Fibroblast of skin of left quadriceps (primary cell): ENCODE measurements around the gene TMEM150C.
"Not testable (repeated sequence)": the region's sequence is repeated elsewhere in the genome, so short reads cannot be mapped to it uniquely, and the experiment has no call there.

Source experiments
- DNase-seq, 2 experiments: peaks; one replicate each; pipeline ENCODE4 v3.0.0-alpha.2; 2013; ENCODE audit warnings: low read depth in 2 of 2

Gene TMEM150C

DNA sequence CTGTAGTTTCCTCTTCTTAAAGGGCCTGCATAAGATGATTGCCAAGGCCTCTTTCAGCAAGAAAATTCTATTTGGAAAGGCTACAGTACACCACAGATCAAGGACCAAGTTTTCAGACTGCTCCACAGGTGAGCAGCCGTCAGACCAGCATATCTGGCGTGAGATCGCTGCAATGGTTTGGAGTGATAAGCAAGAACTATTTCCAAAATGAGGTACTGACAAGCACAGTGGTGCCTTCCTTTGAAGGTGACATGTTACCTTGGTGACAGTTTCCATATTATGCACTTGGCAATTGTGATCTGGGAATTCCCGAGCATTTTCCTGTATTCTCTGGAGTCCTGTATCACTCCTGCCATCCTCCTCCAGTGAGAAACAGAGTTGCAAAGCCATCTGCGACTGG lies 7.3 kb upstream of the TMEM150C start:
- no peak for DNase-seq

DNA sequence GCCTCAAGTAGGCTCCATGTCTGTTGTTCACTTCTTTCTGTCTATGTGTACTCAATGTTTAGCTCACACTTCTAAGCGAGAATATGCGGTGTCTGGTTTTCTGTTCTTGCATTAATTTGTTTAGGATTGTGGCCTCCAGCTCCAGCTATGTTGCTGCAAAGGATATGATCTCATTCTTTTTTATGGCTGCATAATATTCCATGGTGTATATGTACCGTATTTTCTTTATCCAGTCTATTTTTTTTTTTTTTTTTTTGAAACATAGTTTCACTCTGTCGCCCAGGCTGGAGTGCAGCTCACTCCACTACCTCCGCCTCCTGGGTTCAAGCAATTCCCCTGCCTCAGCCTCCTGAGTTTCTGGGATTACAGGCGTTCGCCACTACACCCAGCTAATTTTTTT lies 5.7 kb upstream of the TMEM150C start:
- DNase-seq, result no peak

DNA sequence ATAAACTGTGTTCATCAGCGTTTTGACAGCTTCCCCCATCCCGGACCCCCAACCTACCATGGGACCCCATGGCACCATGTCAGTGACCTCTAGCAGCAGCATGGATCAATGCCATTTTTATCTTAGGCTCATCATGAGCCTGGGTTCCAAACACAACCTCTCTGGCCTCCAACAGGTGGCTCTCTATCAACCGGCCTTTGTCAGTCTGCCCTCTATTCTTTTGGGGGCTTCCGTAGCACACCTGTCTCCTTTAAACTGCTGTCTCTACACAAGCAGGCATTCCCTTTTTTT lies 721 bp upstream of the TMEM150C start:
- DNase-seq, result no peak

DNA sequence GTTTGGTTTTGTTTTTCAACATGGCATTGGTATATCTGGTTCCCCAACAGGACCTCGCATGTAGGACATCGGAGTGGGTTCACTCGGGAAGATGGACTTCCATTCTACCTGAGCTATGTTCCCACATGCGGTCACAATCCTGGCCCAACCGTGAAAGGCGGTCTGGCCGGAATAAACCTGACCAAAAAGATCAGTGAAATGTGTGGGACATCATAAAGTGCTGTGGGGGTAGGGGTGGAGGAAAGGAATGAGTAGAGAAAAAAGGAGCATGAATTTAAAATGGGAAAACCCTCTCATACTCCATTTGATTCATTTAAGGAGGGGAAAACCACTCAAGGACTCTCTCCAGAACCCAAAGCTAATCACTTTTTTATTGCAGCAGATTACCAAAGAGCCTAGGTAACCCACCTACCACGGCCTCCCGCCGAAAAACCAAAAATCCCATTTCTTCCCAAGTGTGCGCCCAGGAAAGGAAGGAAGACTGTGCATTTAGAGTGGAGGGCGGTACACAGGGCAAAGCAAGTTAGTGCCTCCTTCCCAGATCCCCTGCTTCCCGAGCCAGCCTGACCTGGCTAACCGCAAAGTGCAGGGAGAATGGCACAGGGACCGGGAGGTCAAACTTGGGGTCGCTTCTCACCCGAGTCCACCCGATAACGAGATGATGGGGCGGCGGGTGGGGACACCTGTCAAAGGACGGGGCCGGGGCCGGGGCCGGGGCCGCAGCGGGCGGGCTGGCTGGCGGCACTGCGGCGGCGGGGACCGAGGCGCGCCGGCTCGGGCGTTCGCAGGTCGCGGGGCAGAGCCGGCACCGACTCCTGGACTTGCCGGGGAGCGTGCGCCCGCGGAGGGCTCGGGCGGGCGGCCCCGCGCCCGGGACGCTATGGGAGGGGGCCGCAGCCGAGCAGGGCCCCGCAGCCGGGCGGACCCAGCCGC lies 669 bp downstream of the TMEM150C start:
- no peak for DNase-seq

DNA sequence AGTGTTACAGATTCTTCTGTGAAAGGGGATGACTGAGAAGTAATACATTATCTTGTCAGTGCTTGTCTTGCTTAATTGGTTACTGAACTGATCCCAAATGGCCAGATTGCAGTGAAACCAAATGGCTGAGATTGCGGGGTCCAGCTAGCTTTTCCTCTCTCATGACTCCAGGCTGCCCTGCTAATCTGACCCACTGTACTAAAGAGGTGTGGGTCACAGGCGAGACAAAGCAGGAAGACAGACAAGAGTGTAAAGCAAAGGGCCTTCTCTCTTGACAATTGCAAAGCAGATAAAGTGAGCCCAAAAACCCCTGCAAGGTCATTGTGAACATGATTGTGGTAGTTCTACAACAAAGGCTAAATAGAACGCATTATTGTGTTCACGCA lies 2.1 kb downstream of the TMEM150C start:
- DNase-seq, result no peak

DNA sequence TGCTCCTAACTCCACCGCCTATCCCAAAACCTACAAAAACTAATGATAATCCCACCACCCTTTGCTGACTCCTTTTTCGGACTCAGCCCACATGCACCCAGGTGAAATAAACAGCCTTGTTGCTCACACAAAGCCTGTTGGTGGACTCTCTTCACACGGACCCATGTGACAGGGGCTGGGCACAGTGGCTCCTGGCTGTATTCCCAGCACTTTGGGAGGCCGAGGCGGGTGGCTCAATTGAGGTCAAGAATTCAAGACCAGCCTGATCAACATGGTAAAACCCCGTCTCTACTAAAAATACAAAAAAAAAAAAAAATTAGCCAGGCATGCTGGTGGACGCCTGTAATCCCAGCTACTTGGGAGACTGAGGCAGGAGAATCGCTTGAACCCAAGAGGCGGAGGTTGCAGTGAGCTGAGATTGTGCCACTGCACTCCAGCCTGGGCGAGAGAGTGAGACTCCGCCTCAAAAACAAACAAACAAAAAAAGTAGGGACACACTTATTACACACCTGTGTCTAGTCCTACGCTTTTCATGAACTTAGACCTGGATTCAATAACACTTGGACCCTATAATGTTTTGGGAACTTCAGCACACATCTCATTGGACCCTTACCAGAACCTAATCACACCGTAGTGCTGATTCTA lies 2.6 kb downstream of the TMEM150C start:
- not testable (repeated sequence) for DNase-seq

DNA sequence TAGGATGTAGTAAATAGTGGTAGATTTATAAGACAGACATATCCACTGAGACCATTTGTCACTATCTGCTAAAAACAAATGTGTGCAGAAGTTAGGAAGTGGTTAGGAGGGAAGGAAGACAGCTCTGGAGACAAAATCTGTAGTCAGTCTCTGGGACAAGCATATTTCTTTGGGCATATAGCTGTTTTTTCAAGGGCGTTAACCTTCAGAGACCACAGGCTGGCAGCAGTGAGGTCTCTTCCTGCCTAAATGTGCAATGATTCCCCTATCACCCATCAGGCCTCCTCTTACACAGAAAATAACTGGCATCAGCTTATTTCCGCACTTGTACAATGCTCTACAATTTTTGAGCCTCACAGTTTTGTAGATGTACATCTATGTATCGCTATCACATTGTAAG lies 6.5 kb downstream of the TMEM150C start:
- no peak for DNase-seq

DNA sequence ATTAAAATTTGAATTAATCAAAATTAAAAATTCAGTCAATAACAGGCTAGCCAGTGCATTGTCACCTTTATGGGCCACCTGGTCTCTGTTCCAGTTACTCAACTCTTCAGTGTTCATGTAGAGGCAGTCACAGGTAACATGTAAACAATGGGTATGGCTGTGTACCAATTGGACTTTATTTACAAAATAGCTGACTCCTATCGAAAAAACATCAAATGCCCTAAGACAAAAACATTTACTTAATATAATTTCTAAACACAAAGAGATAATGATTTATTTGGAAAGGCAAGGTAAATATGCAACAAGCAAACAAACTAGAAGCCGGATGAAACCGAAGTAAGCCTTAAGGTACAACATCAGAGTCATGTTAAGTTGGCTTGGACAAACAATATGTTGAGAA lies 8.8 kb downstream of the TMEM150C start:
- no peak for DNase-seq

DNA sequence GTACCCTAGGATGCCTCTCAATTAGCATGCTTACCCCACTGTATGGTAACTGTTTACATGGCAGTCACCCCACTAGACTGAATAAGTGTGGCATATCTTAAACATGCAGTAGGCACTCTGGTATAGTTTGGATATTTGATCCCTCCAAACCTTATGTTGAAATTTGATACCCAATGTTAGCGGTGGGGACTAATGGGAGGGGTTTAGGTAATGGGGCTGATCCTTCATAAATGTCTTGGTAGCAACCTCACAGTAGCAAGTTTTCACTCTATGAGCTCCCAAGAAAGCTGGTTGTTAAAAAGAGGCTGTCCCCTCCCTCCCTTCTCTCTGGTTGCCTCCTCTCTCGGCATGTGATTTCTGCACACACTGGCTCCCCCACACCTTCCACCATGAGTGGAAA lies 10.1 kb downstream of the TMEM150C start:
- no peak for DNase-seq

DNA sequence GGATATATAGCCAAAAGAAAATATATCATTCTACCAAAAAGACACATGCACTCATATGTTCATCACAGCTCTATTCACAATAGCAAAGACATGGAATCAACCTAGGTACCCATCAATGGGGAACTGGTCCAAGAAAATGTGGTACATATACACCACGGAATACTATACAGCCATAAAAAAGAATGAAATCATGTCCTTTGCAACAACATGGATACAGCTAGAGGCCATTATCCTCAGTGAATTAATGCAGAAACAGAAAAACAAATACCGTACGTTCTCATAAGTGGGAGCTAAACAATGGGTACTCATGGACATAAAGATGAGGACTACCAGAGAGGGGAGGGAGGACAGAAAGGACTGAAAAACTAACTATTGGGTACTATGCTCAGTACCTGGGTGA lies 13.9 kb downstream of the TMEM150C start:
- not testable (repeated sequence) for DNase-seq

DNA sequence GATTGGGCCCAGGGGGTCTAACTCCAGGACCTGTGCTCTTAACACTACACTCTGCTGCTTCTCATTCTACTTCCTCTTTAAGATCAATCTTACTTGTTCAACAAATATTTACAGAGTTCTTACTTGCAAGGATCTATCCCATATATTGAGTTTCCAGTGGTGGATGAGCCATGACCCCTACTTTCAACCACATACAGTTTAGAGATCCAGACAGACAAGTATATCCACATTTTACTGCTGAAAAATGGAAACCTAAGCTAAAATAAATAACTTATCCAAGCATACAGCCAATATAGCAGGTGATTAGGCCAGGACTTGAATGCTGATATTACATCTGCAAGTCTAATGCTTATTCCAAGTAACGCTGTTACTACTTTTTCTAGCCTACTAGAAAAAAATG lies 18.7 kb downstream of the TMEM150C start:
- no peak for DNase-seq

DNA sequence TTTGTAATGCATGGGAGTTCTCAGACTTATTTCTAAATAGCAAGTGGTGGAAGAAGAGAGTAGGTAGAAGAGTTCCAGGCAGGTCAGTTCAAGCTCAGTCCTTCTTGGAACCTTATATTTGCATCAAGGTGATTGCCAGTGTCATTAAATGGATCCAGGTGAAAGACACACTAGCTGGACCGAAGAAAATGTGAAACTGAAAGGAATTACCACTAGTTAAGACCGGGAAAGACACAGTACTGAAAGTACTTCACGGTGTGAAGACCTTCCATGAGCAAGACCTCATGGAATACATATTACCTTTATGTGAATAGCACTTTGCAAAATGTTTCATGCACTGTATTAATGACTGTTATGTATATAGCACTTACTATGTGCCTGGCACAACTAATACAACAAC lies 19.1 kb downstream of the TMEM150C start:
- no peak for DNase-seq

DNA sequence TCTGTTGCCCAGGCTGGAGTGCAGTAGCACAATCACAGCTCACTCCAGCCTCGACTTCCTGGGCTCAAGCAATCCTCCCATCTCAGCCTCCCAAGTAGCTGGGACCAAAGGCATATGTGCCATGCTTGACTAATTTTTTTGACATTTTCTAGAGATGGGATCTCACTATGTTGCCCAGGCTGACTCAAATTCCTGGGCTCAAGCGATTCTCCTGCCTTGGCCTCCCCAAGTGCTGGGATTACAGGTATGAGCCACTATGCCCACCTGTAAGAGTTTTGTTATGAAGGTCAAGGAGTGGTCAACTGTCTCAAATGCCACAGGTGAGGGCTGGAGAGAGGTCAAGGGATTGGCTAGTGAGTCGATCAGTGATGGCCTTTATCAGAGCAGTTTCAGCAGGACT lies 32.5 kb downstream of the TMEM150C start:
- DNase-seq, result no peak

DNA sequence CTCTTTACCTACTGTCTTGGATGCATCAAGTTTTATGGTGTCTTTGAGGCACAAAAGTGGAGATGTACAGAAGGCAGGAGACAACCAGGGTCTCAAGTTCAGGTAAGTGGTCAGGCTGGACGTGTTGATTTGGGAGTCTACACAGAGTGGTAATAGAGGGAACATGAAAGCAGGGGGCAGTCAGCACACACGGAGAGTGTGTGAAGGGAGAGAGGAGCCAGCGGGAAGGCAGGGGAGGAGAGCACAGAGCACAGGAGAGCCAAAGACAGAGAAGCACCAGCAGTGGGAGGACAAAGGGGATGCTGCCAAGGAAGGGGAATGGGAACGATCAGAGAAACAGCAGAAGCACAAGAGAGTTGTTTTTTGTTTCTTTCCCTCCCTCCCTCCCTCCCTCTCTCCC lies 32.9 kb downstream of the TMEM150C start:
- no peak for DNase-seq

DNA sequence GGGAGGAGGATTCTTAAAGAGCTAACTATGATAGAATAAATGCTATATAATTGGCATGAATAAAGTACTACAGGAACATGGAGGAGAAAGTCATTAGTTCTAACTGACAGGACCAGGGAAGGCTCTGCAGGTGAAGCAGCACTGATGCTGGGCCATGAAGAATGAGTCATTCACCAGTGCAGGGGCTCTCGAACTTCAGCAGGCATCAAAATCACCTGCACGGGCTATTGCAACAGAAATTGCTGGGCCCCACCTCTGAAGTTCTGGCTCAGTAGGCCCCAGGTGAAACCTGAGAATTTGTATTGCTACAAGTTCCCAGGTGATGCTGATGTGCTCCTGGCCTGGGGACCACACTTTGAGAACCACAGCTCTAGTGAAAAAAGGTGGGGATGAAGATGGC lies 33.7 kb downstream of the TMEM150C start:
- DNase-seq, result no peak

DNA sequence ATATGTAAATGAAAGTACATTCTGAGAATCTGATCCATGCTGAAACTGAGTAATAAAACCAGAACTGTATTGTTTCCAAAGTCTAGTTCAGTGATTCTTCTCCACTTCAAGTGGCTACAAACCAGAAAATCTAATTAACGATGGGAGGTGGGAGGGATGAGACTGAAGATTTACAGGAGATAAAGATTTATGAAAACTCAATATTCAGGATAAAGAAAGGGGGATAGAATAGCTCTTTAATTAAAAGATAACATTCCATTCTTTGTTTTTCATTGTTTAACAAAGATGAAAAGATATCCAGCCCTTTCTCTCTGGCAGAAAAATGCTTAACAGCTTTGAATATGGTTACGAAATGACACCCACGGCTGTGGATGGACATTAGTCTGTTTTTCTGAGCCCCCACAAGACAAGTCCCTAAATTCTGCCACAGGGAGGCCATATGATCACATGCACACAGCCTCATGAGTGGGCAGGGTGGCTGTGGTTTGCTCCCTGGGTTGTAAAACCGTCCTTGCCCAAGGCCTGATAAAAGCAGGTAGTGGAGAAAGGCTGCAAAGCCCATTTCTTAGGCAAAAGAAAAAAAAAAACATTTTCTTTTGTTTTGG lies 36.4 kb downstream of the TMEM150C start:
- no peak for DNase-seq

DNA sequence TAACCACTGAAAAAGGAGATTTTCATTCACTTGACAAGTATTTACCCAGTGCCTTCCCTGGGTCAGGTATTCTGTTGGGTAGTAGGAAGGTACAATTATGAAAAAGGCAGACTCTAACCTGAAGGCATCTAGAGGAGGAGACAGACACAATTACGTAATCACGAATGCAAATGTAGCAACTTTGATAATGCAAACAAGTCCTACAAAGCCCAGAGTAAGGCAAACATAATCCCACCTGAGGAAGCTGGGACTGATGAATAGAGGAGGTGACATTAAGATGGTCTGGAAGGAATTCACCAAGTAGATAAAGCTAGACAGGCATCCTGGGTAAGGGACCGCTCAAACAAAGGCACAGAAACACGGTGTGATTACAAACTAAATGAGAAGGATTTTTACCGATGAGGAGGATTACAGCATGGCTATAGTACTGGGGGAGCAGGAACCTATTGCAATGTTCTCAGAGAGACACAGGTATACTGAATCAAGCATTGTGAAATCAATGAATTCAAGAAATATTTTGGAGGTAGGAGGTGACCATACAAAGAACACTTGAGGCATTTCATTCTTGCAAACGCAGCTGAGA lies 37.1 kb downstream of the TMEM150C start:
- no peak for DNase-seq

DNA sequence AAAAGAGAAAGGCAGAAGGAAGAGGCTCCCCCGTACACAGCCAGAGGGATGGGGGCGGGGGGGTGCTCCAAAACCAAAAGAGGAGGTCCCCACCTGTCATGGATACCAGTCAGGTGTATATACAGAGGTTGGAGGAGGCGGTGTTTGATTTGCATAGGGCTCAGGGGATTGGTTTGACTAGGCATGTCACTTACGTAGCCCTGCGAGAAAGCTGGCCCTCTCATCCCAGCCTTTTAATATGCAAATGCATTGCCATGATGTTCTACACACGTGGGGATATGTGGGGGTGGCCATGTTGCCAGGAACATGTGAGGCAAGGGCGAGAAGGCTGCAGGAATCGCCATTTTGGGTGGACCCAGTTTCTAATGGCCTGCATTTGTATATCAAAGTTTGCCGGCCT lies 38.6 kb downstream of the TMEM150C start:
- no peak for DNase-seq

DNA sequence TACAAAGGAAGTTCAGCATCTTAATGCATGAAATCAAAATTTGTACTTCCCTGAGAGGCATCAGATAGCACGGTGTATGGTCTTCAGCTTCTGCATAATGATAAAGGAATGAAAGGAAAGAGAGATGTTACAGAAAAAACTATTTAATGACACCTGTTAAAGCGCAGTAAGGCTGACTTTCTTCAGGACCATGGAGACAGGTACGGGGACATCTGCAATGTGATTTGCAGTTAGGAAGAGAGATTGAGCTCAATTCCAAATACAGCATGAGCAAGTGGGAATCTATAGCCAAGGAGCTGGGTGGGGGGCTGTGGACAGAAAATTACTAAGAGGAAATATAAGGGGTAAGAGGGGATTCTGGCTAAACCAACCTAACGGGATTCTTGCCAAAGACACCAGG lies 39.3 kb downstream of the TMEM150C start:
- DNase-seq, result no peak

DNA sequence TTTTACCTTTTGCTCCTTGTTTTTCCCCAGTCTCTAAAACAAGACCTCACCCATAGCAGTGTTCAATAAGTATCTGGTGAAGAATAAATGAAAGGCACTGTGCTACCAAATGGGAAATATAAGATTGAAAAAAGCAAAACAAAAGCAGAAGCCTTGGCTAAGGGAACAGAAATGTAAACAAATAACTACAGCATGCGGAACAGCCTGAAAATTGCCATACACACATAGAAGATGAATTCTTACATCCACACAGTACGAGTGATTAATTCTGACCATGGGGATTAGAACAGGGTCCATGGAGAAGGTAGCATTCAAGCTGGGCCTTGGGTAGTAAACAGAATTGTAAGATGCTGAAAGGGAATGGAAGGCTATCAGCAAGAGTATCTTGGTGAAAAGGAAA lies 40.5 kb downstream of the TMEM150C start:
- DNase-seq, result no peak

DNA sequence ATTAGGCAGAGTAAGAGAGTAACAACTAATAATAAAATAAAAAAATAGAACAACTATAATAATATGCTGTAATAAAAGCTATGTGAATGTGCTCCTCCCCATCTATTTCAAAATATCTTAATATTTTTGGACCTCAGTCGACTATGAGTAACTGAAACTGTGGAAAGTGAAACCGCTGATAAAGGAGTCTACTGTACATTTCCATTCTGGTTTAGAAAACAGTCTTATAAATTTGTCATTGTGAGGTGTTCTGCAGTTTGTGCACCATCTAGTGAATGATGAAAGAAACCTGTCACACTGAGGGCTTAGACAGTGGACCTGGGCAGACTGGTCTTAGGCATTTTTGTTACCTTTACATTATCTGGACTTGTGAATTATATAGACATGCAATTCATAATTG lies 42.0 kb downstream of the TMEM150C start:
- DNase-seq, result no peak

DNA sequence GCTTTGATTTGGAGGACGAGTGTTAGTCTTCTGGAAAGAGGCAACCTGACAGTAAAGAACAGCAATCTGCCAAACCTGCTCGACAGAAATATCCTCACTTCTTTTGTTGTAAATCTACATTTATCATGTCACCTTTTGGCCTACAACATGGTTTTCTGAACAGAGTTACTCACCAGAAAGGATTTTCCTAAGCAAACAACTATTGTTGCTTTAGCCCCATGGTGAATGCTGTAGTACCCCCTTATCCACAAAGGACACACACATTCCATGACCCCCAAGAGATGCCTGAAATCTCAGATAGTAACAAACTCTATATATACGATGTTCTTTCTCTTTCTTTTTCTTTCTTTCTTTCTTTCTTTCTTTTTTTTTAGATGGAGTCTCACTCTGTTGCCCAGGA lies 42.7 kb downstream of the TMEM150C start:
- no peak for DNase-seq

DNA sequence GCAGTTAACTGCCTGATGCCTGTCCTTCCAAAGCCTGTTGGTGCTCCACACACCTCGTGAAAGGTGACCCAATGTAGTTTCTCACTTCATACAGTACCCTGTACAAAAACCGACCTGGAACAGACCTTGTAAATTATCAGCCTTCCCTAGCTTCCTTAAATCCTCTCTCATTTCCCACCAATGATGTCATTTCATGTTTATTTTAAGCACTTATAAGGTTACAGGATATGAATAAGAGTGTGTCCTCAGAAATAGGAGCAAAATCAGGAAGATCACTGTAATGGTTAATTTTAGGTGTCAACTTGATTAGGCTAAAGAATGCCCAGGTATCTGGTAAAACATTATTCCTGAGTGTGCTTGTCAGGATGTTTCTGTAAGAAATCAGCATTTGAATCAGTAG lies 44.7 kb downstream of the TMEM150C start:
- peak; percentile 20 to 26 for DNase-seq
